HEK293 (cell line): ENCODE results near the gene IL12RB1.

Experiments used
- BCL6B ChIP-seq: fragments of 450-650 bp; formaldehyde crosslinking; IDR thresholded peaks from 2 replicates; pipeline ENCODE4 v1.5.1; 2017; ENCODE audit warnings: missing biosample characterization, missing genetic modification characterization
- ELK4 ChIP-seq: IDR thresholded peaks from 2 replicates; pipeline ENCODE4 v1.6.1; 2011; ENCODE audit warnings: mild to moderate bottlenecking, low read depth, low read length, borderline replicate concordance
- HOXA7 ChIP-seq: sonication (generic); formaldehyde crosslinking; IDR thresholded peaks from 2 replicates; pipeline ENCODE4 v1.8.1; 2022; ENCODE audit warnings: missing genetic modification reagents, borderline replicate concordance
- IKZF3 ChIP-seq: fragments of 450-650 bp; IDR thresholded peaks from 2 replicates; pipeline ENCODE4 v1.5.0; 2018; ENCODE audit warnings: missing biosample characterization, mild to moderate bottlenecking, missing genetic modification characterization, moderate library complexity
- KLF7 ChIP-seq: fragments of 450-650 bp; formaldehyde crosslinking; IDR thresholded peaks from 2 replicates; pipeline ENCODE4 v1.5.1; 2016; ENCODE audit warnings: missing biosample characterization, missing genetic modification characterization, borderline replicate concordance
- OVOL3 ChIP-seq: fragments of 450-650 bp; formaldehyde crosslinking; IDR thresholded peaks from 2 replicates; pipeline ENCODE4 v1.5.1; 2016; ENCODE audit warnings: missing biosample characterization, missing genetic modification characterization
- PRDM6 ChIP-seq: fragments of 450-650 bp; formaldehyde crosslinking; IDR thresholded peaks from 2 replicates; pipeline ENCODE4 v1.5.1; 2017; ENCODE audit warnings: missing biosample characterization, missing genetic modification characterization
- RBAK ChIP-seq: fragments of 450-650 bp; formaldehyde crosslinking; IDR thresholded peaks from 2 replicates; pipeline ENCODE4 v1.5.1; 2016; ENCODE audit warnings: missing biosample characterization, missing genetic modification characterization
- SP7 ChIP-seq: fragments of 450-650 bp; formaldehyde crosslinking; IDR thresholded peaks from 2 replicates; pipeline ENCODE4 v1.5.1; 2016; ENCODE audit warnings: missing biosample characterization, missing genetic modification characterization
- YY1 ChIP-seq: fragments of 450-650 bp; formaldehyde crosslinking; IDR thresholded peaks from 2 replicates; pipeline ENCODE4 v1.5.1; 2018; ENCODE audit warnings: missing biosample characterization, missing genetic modification characterization
- ZBTB17 ChIP-seq: fragments of 450-650 bp; formaldehyde crosslinking; IDR thresholded peaks from 2 replicates; pipeline ENCODE4 v1.5.1; 2016; ENCODE audit warnings: missing biosample characterization, missing genetic modification characterization
- ZBTB7A ChIP-seq: fragments of 450-650 bp; formaldehyde crosslinking; IDR thresholded peaks from 2 replicates; pipeline ENCODE4 v1.5.1; 2016; ENCODE audit warnings: low read depth, missing biosample characterization, missing genetic modification characterization
- ZFP69B ChIP-seq: fragments of 450-650 bp; formaldehyde crosslinking; IDR thresholded peaks from 2 replicates; pipeline ENCODE4 v1.5.1; 2016; ENCODE audit warnings: missing biosample characterization, missing genetic modification characterization
- ZNF121 ChIP-seq: fragments of 450-650 bp; formaldehyde crosslinking; IDR thresholded peaks from 2 replicates; pipeline ENCODE4 v1.5.1; 2016; ENCODE audit warnings: missing biosample characterization, missing genetic modification characterization
- ZNF16 ChIP-seq: fragments of 450-650 bp; formaldehyde crosslinking; IDR thresholded peaks from 2 replicates; pipeline ENCODE4 v1.5.1; 2016; ENCODE audit warnings: low read depth, missing biosample characterization, missing genetic modification characterization
- ZNF174 ChIP-seq: fragments of 450-650 bp; formaldehyde crosslinking; IDR thresholded peaks from 2 replicates; pipeline ENCODE4 v1.5.0; 2017; ENCODE audit warnings: missing biosample characterization, mild to moderate bottlenecking, missing genetic modification characterization
- ZNF211 ChIP-seq: fragments of 450-650 bp; formaldehyde crosslinking; IDR thresholded peaks from 2 replicates; pipeline ENCODE4 v1.5.1; 2016; ENCODE audit warnings: low read depth, missing biosample characterization, missing genetic modification characterization
- ZNF221 ChIP-seq: fragments of 450-650 bp; formaldehyde crosslinking; IDR thresholded peaks from 2 replicates; pipeline ENCODE4 v1.5.1; 2017; ENCODE audit warnings: missing biosample characterization, missing genetic modification characterization, borderline replicate concordance
- ZNF223 ChIP-seq: fragments of 450-650 bp; formaldehyde crosslinking; IDR thresholded peaks from 2 replicates; pipeline ENCODE4 v1.5.1; 2016; ENCODE audit warnings: missing biosample characterization, missing genetic modification characterization
- ZNF335 ChIP-seq: fragments of 450-650 bp; formaldehyde crosslinking; conservative IDR thresholded peaks from 2 replicates; pipeline ENCODE4 v1.5.1; 2016; ENCODE audit warnings: missing biosample characterization, missing genetic modification characterization
- ZNF394 ChIP-seq: fragments of 450-650 bp; formaldehyde crosslinking; IDR thresholded peaks from 2 replicates; pipeline ENCODE4 v1.5.1; 2016; ENCODE audit warnings: missing biosample characterization, missing genetic modification characterization, mild to moderate bottlenecking, moderate library complexity, borderline replicate concordance
- ZNF426 ChIP-seq: fragments of 450-650 bp; formaldehyde crosslinking; IDR thresholded peaks from 2 replicates; pipeline ENCODE4 v1.5.1; 2017; ENCODE audit warnings: missing biosample characterization, missing genetic modification characterization, mild to moderate bottlenecking, inconsistent platforms, moderate library complexity
- ZNF548 ChIP-seq: fragments of 450-650 bp; formaldehyde crosslinking; IDR thresholded peaks from 2 replicates; pipeline ENCODE4 v1.5.1; 2016; ENCODE audit warnings: missing biosample characterization, missing genetic modification characterization
- ZNF549 ChIP-seq: fragments of 450-650 bp; IDR thresholded peaks from 2 replicates; pipeline ENCODE4 v1.5.1; 2018; ENCODE audit warnings: missing biosample characterization, missing genetic modification characterization, mild to moderate bottlenecking, inconsistent platforms, moderate library complexity
- ZNF639 ChIP-seq: fragments of 450-650 bp; formaldehyde crosslinking; IDR thresholded peaks from 2 replicates; pipeline ENCODE4 v1.5.1; 2016; ENCODE audit warnings: missing biosample characterization, missing genetic modification characterization
- ZSCAN23 ChIP-seq: fragments of 450-650 bp; formaldehyde crosslinking; IDR thresholded peaks from 2 replicates; pipeline ENCODE4 v1.5.1; 2016; ENCODE audit warnings: missing biosample characterization, missing genetic modification characterization
- ZXDB ChIP-seq: fragments of 450-650 bp; formaldehyde crosslinking; IDR thresholded peaks from 2 replicates; pipeline ENCODE4 v1.5.1; 2016; ENCODE audit warnings: missing biosample characterization, missing genetic modification characterization
- TF ChIP-seq, protein P1 (sequence below): fragments of 450-650 bp; formaldehyde crosslinking; IDR thresholded peaks from 2 replicates; pipeline ENCODE4 v1.5.1; 2016; ENCODE audit warnings: missing biosample characterization, missing genetic modification characterization, borderline replicate concordance
- TF ChIP-seq, protein P2 (sequence below): fragments of 450-650 bp; formaldehyde crosslinking; IDR thresholded peaks from 2 replicates; pipeline ENCODE4 v1.5.1; 2016; ENCODE audit warnings: missing biosample characterization, missing genetic modification characterization

The IL12RB1 gene

DNA sequence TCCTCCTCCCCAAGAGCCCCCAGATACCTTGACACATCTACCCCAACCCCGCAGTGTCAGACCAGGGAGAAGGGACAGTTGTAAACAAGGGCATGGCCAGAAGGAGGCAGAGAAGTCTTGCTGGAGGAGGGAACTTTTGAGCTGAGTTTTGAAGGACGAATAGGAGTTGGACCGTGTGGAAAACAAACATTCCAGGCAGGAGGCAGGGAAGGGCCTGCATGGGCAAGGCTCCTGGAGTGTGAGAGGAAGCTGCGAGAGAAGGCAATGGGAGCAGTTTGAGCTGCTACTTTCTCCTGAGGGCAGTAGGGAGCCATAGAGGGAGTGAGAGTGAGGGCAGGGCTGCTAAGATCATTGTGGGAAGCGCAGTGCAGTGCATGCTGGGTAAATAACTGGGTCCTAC lies 23.3 kb downstream of the IL12RB1 start (continued):
- TF ChIP-seq ZNF549 (tag by site-specific recombination) (no peak), ELK4 (no peak), ZNF174 (tag by site-specific recombination) (no peak), ZFP69B (tag by site-specific recombination) (no peak), RBAK (tag by site-specific recombination) (no peak), ZBTB17 (tag by site-specific recombination) (peak; percentile 67; the same call in 1 of the 2 replicates), ZNF211 (tag by site-specific recombination) (no peak), ZNF335 (tag by site-specific recombination) (no peak), PRDM6 (tag by site-specific recombination) (no peak), ZNF548 (tag by site-specific recombination) (no peak), ZBTB7A (tag by site-specific recombination) (no peak), ZNF16 (tag by site-specific recombination) (peak; percentile 99), ZNF121 (tag by site-specific recombination) (no peak), ZNF221 (no peak), ZNF394 (tag by site-specific recombination) (no peak), ZXDB (tag by site-specific recombination) (peak; percentile 21; the same call in 1 of the 2 replicates), KLF7 (tag by site-specific recombination) (no peak), OVOL3 (tag by site-specific recombination) (no peak), ZNF639 (tag by site-specific recombination) (peak; percentile 42; the same call in 1 of the 2 replicates), ZSCAN23 (tag by site-specific recombination) (no peak), BCL6B (tag by site-specific recombination) (no peak), ZNF426 (no peak), SP7 (0 out of 2 replicates have a peak, but pooled peaks have one; percentile 25), HOXA7 (CRISPR knock-in tag) (no peak), ZNF223 (tag by site-specific recombination) (no peak), IKZF3 (tag by site-specific recombination) (peak; percentile 45), YY1 (tag by site-specific recombination) (no peak)
- TF ChIP-seq, protein P1, sequence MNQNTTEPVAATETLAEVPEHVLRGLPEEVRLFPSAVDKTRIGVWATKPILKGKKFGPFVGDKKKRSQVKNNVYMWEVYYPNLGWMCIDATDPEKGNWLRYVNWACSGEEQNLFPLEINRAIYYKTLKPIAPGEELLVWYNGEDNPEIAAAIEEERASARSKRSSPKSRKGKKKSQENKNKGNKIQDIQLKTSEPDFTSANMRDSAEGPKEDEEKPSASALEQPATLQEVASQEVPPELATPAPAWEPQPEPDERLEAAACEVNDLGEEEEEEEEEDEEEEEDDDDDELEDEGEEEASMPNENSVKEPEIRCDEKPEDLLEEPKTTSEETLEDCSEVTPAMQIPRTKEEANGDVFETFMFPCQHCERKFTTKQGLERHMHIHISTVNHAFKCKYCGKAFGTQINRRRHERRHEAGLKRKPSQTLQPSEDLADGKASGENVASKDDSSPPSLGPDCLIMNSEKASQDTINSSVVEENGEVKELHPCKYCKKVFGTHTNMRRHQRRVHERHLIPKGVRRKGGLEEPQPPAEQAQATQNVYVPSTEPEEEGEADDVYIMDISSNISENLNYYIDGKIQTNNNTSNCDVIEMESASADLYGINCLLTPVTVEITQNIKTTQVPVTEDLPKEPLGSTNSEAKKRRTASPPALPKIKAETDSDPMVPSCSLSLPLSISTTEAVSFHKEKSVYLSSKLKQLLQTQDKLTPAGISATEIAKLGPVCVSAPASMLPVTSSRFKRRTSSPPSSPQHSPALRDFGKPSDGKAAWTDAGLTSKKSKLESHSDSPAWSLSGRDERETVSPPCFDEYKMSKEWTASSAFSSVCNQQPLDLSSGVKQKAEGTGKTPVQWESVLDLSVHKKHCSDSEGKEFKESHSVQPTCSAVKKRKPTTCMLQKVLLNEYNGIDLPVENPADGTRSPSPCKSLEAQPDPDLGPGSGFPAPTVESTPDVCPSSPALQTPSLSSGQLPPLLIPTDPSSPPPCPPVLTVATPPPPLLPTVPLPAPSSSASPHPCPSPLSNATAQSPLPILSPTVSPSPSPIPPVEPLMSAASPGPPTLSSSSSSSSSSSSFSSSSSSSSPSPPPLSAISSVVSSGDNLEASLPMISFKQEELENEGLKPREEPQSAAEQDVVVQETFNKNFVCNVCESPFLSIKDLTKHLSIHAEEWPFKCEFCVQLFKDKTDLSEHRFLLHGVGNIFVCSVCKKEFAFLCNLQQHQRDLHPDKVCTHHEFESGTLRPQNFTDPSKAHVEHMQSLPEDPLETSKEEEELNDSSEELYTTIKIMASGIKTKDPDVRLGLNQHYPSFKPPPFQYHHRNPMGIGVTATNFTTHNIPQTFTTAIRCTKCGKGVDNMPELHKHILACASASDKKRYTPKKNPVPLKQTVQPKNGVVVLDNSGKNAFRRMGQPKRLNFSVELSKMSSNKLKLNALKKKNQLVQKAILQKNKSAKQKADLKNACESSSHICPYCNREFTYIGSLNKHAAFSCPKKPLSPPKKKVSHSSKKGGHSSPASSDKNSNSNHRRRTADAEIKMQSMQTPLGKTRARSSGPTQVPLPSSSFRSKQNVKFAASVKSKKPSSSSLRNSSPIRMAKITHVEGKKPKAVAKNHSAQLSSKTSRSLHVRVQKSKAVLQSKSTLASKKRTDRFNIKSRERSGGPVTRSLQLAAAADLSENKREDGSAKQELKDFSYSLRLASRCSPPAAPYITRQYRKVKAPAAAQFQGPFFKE = no peak
- TF ChIP-seq, protein P2, sequence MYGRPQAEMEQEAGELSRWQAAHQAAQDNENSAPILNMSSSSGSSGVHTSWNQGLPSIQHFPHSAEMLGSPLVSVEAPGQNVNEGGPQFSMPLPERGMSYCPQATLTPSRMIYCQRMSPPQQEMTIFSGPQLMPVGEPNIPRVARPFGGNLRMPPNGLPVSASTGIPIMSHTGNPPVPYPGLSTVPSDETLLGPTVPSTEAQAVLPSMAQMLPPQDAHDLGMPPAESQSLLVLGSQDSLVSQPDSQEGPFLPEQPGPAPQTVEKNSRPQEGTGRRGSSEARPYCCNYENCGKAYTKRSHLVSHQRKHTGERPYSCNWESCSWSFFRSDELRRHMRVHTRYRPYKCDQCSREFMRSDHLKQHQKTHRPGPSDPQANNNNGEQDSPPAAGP (tag by site-specific recombination) = 0 out of 2 replicates have a peak, but pooled peaks have one; percentile 49
